Keratinocyte (primary cell): ENCODE measurements around the gene LHPP. TPM values are rescaled to one million over a fixed set of nuclear protein-coding genes. Genes with fewer than 3 reads are reported as not detected.

Experiments
- DNase-seq: peaks from one replicate; pipeline ENCODE4 v3.0.0-alpha.2; 2011; ENCODE audit warnings: low read depth, missing footprints, low spot score
- FAIRE-seq: peaks from 2 replicates; lab custom pipeline; 2011; peaks lifted over from hg19 to GRCh38; lab: Jason Lieb, UNC
- H2AFZ ChIP-seq: 2 replicates; pipeline ENCODE4 v1.6.0; 2012; ENCODE audit warnings: low read length, control low read depth, inconsistent platforms; ENCODE audit not compliant: control insufficient read depth
- H3K27ac ChIP-seq: 2 replicates; pipeline ENCODE4 v1.5.1; 2011; ENCODE audit warnings: low read length; ENCODE audit not compliant: control insufficient read depth, insufficient read depth
- H3K27me3 ChIP-seq: 3 replicates; pipeline ENCODE4 v1.6.0; 2011; ENCODE audit warnings: low read length; ENCODE audit not compliant: control insufficient read depth, insufficient read depth; ENCODE audit errors: extremely low read depth
- H3K36me3 ChIP-seq, 2 experiments: 2 replicates in 1 of 2; 3 replicates in 1 of 2; pipeline ENCODE4 v1.5.1; 2011; ENCODE audit warnings: low read length in 2 of 2, mild to moderate bottlenecking in 1 of 2; ENCODE audit not compliant: control insufficient read depth in 2 of 2, insufficient read depth in 2 of 2; ENCODE audit errors: extremely low read depth in 1 of 2
- H3K4me1 ChIP-seq: 3 replicates; pipeline ENCODE4 v1.5.1; 2011; ENCODE audit warnings: low read length; ENCODE audit not compliant: control insufficient read depth, insufficient read depth; ENCODE audit errors: extremely low read depth
- H3K4me2 ChIP-seq: 3 replicates; pipeline ENCODE4 v1.6.0; 2011; ENCODE audit warnings: low read depth, low read length; ENCODE audit not compliant: control insufficient read depth, insufficient read depth; ENCODE audit errors: extremely low read depth
- H3K4me3 ChIP-seq, 3 experiments: fragments of 200-600 bp in 1 of 3; sonication (generic) in 1 of 3; 2 replicates in 2 of 3; 3 replicates in 1 of 3; pipeline ENCODE4 v1.5.1; 2011 to 2016; ENCODE audit warnings: low read length in 3 of 3, mild to moderate bottlenecking in 3 of 3, control low read depth in 2 of 3, inconsistent platforms in 1 of 3, low read depth in 1 of 3, mixed read lengths in 1 of 3, mixed run types in 1 of 3, moderate library complexity in 1 of 3; ENCODE audit not compliant: control insufficient read depth in 2 of 3, insufficient read depth in 2 of 3; ENCODE audit errors: extremely low read depth in 1 of 3
- H3K79me2 ChIP-seq: 2 replicates; pipeline ENCODE4 v1.6.0; 2012; ENCODE audit warnings: low read length; ENCODE audit not compliant: control insufficient read depth, insufficient read depth
- H3K9ac ChIP-seq: 3 replicates; pipeline ENCODE4 v1.6.0; 2011; ENCODE audit warnings: low read length; ENCODE audit not compliant: control insufficient read depth, insufficient read depth; ENCODE audit errors: extremely low read depth
- H3K9me1 ChIP-seq: 3 replicates; pipeline ENCODE4 v1.6.0; 2011; ENCODE audit warnings: low read length; ENCODE audit not compliant: control insufficient read depth, insufficient read depth; ENCODE audit errors: extremely low read depth
- H3K9me3 ChIP-seq: 2 replicates; pipeline ENCODE4 v1.5.1; 2012; ENCODE audit warnings: low read depth, low read length; ENCODE audit not compliant: control insufficient read depth
- H4K20me1 ChIP-seq: 3 replicates; pipeline ENCODE4 v1.6.0; 2011; ENCODE audit warnings: low read length; ENCODE audit not compliant: control insufficient read depth, insufficient read depth; ENCODE audit errors: extremely low read depth
- CTCF ChIP-seq, 3 experiments: IDR thresholded peaks in 1 of 3; conservative IDR thresholded peaks in 1 of 3; optimal IDR thresholded peaks in 1 of 3; 2 replicates in 2 of 3; 3 replicates in 1 of 3; pipeline versions ENCODE3 to v1.5.1; 2011; ENCODE audit warnings: low read length in 3 of 3, mild to moderate bottlenecking in 3 of 3, moderate library complexity in 2 of 3, control low read depth in 1 of 3, inconsistent platforms in 1 of 3; ENCODE audit not compliant: insufficient read depth in 2 of 3; ENCODE audit errors: extremely low read depth in 1 of 3
- EZH2 ChIP-seq: IDR thresholded peaks from one replicate; pipeline ENCODE4 v1.6.1; 2012; ENCODE audit warnings: inconsistent platforms, mild to moderate bottlenecking, low read length, moderate library complexity
- dilution Hi-C: fragments of 300-500 bp; cut with MboI; formaldehyde crosslinking; loops from one replicate; pipeline ENCODE4 v1.7.0; 2020; ENCODE audit warnings: low sequenced_read_pairs; ENCODE audit not compliant: extremely low pct_ligation_motif_present
- polyA plus RNA-seq, 5 experiments: library from polyadenylated mRNA; depleted of rRNA in 3 of 5; stranded (reverse) in 3 of 5; stranded (forward) in 1 of 5; unstranded in 1 of 5; fragments of >200 nt; gene quantifications; 1 replicate in 1 of 5; 2 replicates in 3 of 5; 3 replicates in 1 of 5; pipeline versions ENCODE4 v1.2.1 to v1.2.3, GENCODE V29; 2011 to 2012; ENCODE audit warnings: missing spikeins in 2 of 5, low read depth in 1 of 5, low replicate concordance in 1 of 5

Gene LHPP
- polyA plus RNA-seq, 1 donor (not counting 4 experiments of a cell fraction or from before 2014, with no cell fraction given): 13.1 TPM

GRCh38 chr10:124629842-124630241, 168.2 kb downstream of the LHPP start:
- no peak overlapping the region for H3K4me2 ChIP-seq
- FAIRE-seq (no peak), DNase-seq (no peak)
- dilution Hi-C loops: no loop called here
- H3K9me3 ChIP-seq: no peaks in the 10 kb centered on the region
- H3K4me3 ChIP-seq: no peak overlapping the region
- peaks cover 7% of the 10 kb centered on the region for H3K79me2 ChIP-seq
- peaks cover 14% of the 10 kb centered on the region for H4K20me1 ChIP-seq
- peaks cover 2% of the 10 kb centered on the region for H3K9me1 ChIP-seq
- H3K36me3 ChIP-seq: no peaks in the 10 kb centered on the region
- TF ChIP-seq EZH2: no peak
- TF ChIP-seq CTCF (optimal IDR thresholded peaks at IDR 0.05 in 1 of 3, IDR thresholded peaks at IDR 0.05 in 1 of 3, conservative IDR thresholded peaks at IDR 0.05 in 1 of 3; ENCODE audit: extremely low read depth in 1 of 3, insufficient read depth in 2 of 3, low read length in 3 of 3): no peak
- H2AFZ ChIP-seq: no peak overlapping the region
- peaks cover 47% of the 10 kb centered on the region for H3K4me1 ChIP-seq
- H3K9ac ChIP-seq: no peak overlapping the region
- H3K27me3 ChIP-seq: no peaks in the 10 kb centered on the region
- no peak overlapping the region for H3K27ac ChIP-seq

GRCh38 chr10:124630551-124630950, 168.9 kb downstream of the LHPP start:
- TF ChIP-seq EZH2 (no peak), CTCF (optimal IDR thresholded peaks at IDR 0.05 in 1 of 3, IDR thresholded peaks at IDR 0.05 in 1 of 3, conservative IDR thresholded peaks at IDR 0.05 in 1 of 3; ENCODE audit: extremely low read depth in 1 of 3, insufficient read depth in 2 of 3, low read length in 3 of 3) (no peak)
- no peak overlapping the region for H3K9ac ChIP-seq
- FAIRE-seq: no peak
- no peaks in the 10 kb centered on the region for H3K9me3 ChIP-seq
- no peak overlapping the region for H3K4me3 ChIP-seq
- peaks cover 40% of the 10 kb centered on the region for H3K4me1 ChIP-seq
- peaks cover 3% of the 10 kb centered on the region for H3K79me2 ChIP-seq
- no peaks in the 10 kb centered on the region for H3K36me3 ChIP-seq
- H3K27me3 ChIP-seq: no peaks in the 10 kb centered on the region
- no peak overlapping the region for H2AFZ ChIP-seq
- no peak for DNase-seq
- dilution Hi-C loops: no loop called here
- H3K27ac ChIP-seq: no peak overlapping the region
- no peak overlapping the region for H3K4me2 ChIP-seq
- H4K20me1 ChIP-seq: peaks cover 10% of the 10 kb centered on the region
- peaks cover 2% of the 10 kb centered on the region for H3K9me1 ChIP-seq
